Measurements from ENCODE around the gene GRIK4. TPM values are rescaled to one million over a fixed set of nuclear protein-coding genes. Genes with fewer than 3 reads are reported as not detected.

Gene GRIK4
- total RNA-seq, 1 donor from 2014 or later: 0.39 TPM

GRCh38 chr11:120635136-120635810, 123.7 kb downstream of the GRIK4 start:
- no peak for DNase-seq

GRCh38 chr11:120637131-120637530, 125.6 kb downstream of the GRIK4 start:
- DNase-seq: no peak

GRCh38 chr11:120642196-120642894, 130.8 kb downstream of the GRIK4 start:
- no peak for DNase-seq

- no peak for DNase-seq
Observed at GRCh38 chr11:120643284-120643683, 131.7 kb downstream of the GRIK4 start.

DNA sequence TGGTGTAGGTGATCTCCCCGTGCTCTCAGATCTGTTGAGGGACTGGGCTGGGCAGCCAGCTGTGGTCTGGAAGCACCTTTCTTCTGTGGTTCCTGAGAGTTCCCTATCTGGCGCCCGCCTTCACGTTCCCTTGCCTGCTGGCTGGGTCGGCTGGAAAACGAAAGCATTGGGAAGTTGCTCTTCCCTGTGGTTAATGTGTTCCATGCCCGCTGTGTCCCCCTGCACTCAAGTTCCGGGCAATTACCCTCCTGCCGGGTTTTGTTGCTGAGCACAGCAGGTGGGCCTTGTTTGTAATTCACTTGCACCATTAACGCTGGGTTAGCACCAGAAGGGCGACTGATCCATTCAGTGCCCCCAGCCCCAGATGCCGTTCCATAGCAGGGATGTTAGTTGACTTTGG, 134.1 kb downstream of the GRIK4 start:
- no peak for DNase-seq

DNA sequence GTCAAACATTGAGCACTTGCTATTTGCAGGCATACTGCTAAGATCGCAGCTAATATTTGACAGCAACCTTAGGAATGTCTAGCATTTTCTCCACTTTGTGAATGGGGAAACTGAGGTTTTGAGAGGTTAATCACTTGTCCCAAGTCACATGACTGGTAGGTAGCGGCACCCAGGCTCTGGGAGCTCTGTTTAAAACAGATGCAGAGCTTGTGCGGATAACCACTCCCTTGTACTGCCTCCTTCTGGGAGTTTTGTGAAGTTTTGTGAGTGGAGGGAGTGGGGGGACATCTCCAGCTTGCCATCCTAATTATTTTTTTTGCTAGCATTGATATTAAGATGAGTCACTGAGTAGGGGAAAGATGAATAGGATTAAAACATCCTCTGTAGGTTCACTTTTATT, 134.7 kb downstream of the GRIK4 start:
- DNase-seq: no peak

DNA sequence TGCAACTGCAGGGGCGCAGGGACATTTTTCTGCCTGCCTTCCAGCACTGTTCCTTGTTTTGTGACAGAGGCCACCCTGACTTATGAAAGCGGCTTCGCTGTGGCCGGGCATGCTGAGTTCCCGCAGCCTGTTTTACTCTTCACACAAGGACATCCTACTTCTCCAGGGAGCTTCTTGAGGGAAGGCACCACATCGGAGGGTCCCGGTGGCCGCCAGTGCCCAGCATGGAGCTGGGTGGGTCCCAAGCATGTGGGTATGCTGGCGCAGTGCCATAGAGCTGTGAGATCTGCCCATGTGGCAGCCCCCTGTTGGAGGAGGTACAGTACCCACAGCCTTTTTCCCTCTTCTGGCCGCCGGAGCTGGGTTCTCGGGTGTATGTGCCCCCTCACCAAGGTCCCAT, 136.1 kb downstream of the GRIK4 start:
- no peak for DNase-seq

DNA sequence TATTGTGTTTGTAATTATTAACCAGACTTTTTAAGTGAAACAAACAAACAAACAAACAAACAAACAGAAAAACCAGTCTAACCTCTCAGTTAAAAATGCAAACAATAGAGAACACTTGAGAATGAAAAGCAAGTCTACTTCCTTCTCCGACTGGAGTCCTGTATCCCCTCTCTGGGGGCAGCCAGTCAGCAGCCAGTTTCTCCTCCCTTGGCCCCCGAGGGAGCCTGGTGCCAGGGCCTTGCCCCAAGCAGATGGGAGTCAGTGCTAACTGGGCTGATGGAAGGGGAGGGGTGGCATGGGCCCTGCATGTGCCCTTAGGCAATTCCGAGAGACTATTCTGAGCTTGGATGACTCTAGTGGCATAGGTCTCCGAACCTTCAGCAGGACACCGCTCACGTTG, 137.2 kb downstream of the GRIK4 start:
- DNase-seq: no peak

- DNase-seq: no peak
Observed at GRCh38 chr11:120649316-120649715, 137.8 kb downstream of the GRIK4 start.

- no peak for DNase-seq
Observed at GRCh38 chr11:120651396-120651795, 139.8 kb downstream of the GRIK4 start.

GRCh38 chr11:120651836-120652235, 140.3 kb downstream of the GRIK4 start:
- no peak for DNase-seq

GRCh38 chr11:120652705-120653335, 141.3 kb downstream of the GRIK4 start:
- no peak for DNase-seq

DNA sequence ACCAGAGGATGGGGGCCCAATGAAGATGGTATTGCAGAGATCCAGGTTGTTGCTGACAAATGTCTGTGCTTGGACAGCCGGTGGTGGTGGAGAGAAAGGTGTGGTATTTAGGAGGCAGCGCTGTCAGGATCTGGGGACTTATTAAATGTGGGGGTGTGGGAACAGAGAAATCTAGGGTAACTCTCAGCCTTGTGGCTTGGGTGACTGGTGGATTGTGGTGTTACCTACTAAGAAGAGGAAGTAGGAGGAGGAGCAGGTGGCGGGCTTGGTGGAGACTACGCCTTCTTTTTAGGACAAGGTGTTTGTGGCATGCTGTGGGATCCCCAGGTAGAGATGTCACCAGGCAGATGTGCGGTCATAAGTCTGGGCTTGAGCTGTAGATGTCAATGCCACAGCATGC, 144.0 kb downstream of the GRIK4 start:
- DNase-seq: no peak

- no peak for DNase-seq
Observed at GRCh38 chr11:120657306-120658070, 145.9 kb downstream of the GRIK4 start.

GRCh38 chr11:120658071-120658423, 146.5 kb downstream of the GRIK4 start:
- DNase-seq: no peak

DNA sequence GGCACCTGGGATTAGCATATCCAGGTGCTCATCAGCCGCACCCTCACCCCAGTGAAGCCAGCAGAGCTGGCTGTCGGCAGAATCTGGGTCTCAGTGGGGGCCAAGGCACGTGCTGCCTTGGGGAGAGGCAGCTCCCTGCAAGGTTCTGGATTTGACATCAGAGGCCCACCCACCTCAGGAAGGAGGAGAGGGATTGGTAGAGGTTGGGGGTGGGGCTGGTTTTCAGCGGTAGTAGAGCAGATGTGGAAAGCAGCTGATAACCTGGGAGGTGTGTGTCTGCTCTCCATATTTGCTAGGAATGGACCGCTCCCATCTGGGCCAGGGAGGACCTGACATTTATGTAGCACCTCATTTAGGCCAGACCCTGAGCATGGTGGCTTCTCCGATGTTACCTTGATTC, 147.5 kb downstream of the GRIK4 start:
- no peak for DNase-seq

DNA sequence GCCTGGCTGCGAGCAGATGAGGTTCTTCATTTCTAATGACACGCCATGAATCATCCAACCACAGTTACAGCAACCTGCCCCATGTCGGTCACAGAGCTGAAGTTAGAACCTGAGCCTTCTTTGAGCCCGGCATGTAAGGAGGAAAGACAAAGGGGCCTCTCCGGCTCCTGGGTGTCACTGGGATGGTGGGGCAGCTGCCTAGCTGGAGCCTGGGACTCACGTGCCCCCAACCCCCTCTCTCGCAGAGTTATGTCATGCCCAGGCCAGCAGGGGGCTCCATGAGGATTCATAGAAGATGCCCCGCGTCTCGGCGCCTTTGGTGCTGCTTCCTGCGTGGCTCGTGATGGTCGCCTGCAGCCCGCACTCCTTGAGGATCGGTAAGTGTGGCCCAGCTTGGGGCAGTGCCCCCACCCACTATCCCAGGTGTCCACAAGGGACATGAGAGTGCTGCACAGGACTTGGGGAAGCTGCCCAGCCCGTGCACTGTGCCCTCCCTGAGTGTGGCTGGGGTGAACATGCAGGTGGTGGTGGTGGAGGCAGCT, 148.5 kb downstream of the GRIK4 start:
- no peak for DNase-seq

DNA sequence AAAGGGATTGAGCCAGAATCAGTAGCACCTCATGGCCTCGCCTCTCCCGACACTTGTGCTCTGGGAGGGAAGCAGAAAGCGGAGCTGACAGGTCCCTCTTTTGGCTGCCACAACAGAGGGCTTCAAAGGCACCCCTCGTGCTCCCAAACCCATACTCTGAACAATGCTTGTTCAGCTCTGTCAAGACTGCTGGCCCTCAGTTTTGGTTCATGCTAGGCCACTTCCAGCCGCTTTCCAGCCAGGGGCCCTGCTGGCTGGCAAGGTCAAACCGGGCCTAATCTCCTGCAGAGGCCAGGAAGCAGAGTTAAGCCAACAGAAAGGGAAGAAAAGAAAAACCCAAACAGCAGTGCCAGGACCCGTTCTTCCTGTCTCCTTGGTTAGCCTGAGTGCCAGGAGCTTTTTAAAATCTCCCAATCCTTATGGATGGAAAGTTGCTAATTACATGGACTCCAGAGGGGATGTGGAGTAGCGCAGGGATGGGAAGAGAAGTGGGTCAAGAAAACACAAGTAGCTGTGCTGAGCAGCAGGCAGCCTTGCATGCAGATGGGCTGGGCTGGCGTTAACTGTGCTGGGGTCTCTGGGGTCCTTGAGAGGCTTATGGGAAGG, 150.6 kb downstream of the GRIK4 start:
- no peak for DNase-seq

- DNase-seq: no peak
Observed at GRCh38 chr11:120663142-120663541, 151.6 kb downstream of the GRIK4 start.

DNA sequence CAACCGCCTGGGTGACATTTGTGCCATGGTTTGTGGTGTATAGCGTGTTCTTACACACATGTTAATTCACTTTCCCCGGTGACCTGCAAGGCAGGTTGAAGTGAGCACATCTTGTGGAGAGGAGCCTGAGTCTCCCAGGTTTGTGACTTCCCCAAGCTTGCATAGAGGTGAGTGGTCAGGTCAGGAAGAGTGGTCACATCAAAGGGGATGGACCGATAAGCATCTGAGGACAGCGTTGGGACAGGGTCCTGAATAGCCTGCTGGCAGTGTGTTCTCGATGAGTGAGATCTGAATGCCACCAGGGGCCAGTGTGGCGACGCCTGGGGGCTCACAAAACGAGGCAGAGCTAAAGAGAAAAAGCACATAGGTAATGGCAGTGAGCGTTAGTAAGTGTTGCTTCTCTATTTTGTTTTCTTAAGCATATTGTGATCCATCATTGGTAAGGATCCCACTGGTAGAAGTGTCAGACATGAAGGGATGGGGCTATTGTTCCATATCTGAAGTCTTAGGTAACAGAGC, 154.6 kb downstream of the GRIK4 start:
- DNase-seq: no peak

- DNase-seq: no peak
Observed at GRCh38 chr11:120667281-120667680, 155.7 kb downstream of the GRIK4 start.

DNA sequence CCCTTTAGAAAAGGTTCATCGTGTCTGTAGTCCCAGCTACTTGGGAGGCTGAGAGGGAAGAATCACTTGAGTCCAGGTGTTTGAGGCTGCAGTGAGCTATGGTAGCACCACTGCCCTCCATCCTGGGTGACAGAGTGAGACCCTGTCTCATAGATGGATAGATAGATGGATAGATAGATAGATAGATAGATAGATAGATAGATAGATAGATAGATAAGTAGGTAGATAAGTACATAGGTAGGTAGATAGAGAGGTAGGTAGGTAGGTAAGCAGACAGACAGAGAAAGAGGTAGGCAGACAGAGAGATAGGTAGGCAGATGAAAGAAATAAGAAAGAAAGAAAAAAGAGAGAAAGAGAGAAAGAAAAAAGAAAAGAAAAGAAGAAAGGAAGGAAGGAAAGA, 156.4 kb downstream of the GRIK4 start:
- no peak for DNase-seq
